GM12864 (cell line): ENCODE results near the gene DHDH.
"Not testable (repeated sequence)": the region's sequence is repeated elsewhere in the genome, so short reads cannot be mapped to it uniquely, and the experiment has no call there.

Source experiments
- DNase-seq: peaks from one replicate; pipeline ENCODE4 v3.0.0-alpha.2; 2011; ENCODE audit warnings: low read depth
- H3K4me3 ChIP-seq: 2 replicates; pipeline ENCODE4 v1.5.1; 2011; ENCODE audit warnings: mild to moderate bottlenecking, low read depth, low read length, control low read depth
- TF ChIP-seq, protein P1 (sequence below): IDR thresholded peaks from 2 replicates; pipeline ENCODE4 v1.5.1; 2011; ENCODE audit warnings: low read depth, mild to moderate bottlenecking, moderate library complexity, low read length, control low read depth, inconsistent platforms; ENCODE audit errors: missing control alignments

The DHDH gene

DNA sequence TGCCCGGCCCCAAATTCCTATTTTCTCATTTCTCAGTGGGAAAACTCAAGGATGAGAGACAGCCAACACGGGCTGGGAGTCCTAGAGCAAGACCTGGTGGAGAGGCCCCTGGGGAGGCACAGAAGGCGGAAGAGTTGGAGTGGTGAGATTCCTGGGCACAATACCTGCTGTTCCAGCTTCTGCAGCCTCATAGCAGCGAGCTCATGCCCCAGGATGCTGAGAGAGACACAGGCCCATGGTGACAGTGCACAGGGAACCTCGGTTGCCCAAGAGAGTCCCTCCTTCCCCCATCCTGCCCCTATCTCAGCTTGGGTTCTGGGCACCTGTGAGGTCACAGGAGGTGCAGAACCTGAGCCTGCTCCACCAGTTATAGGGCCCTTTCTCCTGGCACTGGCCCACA lies 36.3 kb upstream of the DHDH start:
- DNase-seq = no peak
- no peak overlapping the region for H3K4me3 ChIP-seq
- TF ChIP-seq, protein P1, sequence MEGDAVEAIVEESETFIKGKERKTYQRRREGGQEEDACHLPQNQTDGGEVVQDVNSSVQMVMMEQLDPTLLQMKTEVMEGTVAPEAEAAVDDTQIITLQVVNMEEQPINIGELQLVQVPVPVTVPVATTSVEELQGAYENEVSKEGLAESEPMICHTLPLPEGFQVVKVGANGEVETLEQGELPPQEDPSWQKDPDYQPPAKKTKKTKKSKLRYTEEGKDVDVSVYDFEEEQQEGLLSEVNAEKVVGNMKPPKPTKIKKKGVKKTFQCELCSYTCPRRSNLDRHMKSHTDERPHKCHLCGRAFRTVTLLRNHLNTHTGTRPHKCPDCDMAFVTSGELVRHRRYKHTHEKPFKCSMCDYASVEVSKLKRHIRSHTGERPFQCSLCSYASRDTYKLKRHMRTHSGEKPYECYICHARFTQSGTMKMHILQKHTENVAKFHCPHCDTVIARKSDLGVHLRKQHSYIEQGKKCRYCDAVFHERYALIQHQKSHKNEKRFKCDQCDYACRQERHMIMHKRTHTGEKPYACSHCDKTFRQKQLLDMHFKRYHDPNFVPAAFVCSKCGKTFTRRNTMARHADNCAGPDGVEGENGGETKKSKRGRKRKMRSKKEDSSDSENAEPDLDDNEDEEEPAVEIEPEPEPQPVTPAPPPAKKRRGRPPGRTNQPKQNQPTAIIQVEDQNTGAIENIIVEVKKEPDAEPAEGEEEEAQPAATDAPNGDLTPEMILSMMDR = no peak

DNA sequence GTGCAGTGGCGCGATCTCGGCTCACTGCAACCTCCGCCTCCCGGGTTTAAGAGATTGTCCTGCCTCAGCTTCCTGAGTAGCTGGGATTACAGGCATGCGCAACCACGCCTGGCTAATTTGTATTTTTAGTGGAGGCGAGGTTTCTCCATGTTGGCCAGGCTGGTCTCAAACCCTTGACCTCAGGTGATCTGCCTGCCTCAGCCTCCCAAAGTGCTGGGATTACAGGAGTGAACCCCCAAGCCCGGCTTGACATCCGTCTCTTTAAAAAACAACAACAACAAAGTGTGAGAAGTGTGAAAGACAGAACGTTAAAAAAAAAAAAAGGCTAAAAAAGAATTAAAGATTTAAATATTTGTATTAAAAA lies 34.1 kb upstream of the DHDH start:
- H3K4me3 ChIP-seq = peak overlapping the region; percentile 95; the same call in 1 of the 2 replicates
- not testable (repeated sequence) for DNase-seq

DNA sequence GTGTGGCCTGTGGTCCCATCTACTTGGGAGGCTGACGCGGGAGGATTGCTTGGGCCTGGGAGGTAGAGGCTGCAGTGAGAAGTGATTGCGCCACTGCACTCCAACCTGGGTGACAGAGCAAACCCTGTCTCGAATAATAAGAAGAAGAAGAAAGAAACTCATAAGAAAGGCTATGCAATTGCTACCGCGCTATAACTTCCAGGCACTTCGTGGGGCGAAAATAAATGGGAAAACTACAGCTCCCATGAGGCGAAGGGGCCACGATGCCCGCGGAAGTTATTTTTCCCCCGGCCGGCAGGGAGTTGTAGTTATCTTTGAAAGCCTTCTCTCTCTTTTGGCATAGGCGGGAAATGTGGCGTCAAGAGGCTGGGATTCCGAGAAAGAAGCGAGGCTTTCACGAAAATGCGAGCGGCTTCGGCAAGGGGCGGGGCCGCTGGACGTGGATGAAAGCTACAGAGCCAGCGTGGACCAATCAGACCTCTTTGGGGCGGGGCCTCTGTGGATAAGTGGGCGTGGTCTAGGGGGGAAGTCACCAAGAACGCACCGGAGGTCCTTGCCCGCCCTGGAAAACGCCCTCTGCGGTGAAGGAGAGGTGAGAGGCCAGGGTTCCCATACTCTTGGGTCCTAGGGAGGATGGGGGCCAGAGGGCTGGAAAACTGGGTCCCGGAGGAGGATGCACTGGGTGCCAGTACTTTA lies 33.6 kb upstream of the DHDH start, which contains the start of gene NUCB1:
Gene NUCB1 (plus strand): TSS at position 532 of the 696 bp plus-strand sequence. CDS start 485 bp downstream, outside the sequence.
- TF ChIP-seq, protein P1 = no peak
- H3K4me3 ChIP-seq = peak within 1 kb of the TSS; percentile 95
- peak; percentile 93 for DNase-seq

DNA sequence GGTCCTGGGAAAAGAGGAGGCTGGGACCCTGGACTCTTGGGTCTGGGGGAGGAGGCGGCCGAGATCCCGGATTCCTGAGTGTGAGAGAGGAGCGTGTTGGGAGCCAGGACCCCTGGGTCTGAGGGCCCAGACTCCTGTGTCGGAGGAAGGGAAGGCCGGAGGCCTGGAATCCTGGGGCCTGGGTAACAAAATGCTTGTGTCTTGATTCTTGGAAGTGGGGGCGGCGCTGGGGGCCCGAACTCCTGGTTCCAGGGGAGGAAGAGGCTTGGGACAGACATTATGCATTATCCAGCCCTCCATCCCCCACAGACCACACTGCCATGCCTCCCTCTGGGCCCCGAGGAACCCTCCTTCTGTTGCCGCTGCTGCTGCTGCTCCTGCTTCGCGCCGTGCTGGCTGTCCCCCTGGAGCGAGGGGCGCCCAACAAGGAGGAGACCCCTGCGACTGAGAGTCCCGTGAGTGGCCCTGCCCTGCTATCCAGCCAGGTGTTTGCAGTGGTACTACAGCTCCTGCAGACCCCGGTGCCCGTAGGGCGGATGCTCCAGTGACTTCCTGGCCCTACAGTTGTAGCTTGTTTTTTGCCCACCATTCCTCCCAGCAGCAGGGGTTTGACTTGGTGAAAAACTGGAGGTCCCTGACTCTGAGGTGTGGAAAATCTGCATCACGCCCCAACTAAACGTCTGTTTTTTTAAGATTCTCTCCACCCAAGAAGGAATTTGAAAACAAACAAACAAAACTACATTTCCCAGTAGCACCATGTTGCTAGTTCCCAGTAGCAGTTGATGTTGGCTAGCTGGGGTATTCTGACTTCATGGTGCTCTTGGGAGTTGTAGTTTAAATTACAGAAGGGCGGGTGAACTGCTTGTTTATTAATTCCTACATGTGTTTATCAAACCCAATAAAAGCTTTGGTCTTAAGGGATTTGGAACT lies 32.8 kb upstream of the DHDH start:
- TF ChIP-seq, protein P1 = no peak
- H3K4me3 ChIP-seq = peak overlapping the region; percentile 95
- DNase-seq = no peak

DNA sequence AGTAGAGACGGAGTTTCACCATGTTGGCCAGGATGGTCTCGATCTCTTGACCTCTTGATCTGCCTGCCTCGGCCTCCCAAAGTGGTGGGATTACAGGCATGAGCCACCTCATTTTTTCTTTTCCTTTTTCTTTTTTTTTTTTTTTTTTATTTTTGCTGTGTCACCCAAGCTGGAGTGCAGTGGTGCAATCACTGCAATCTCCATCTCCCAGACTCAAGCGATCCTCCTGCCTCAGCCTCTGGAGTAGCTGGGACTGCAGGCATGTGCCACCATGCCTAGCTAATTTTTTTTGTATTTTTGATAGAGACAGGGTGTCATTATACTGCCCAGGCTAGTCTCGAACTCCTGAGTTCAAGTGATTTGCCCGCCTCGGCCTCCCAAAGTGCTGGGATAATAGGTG lies 31.2 kb upstream of the DHDH start:
- not testable (repeated sequence) for H3K4me3 ChIP-seq, DNase-seq

DNA sequence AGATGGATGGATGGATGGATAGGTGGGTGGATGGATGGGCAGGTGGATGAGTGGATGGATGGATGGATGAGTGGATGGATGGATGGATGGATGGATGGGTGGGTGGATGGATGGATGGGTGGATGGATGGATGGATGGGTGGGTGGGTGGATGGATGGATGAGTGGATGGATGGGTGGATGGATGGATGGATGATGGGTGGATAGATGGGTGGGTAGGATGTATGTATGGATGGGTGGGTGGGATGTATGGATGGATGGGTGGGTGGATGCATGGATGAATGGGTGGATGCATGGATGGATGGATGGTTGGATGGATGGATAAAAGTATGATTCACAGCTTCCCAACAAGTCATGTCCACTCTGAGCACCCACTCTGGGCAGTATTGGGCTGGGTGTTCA lies 29.7 kb upstream of the DHDH start:
- H3K4me3 ChIP-seq, DNase-seq: not testable (repeated sequence)

DNA sequence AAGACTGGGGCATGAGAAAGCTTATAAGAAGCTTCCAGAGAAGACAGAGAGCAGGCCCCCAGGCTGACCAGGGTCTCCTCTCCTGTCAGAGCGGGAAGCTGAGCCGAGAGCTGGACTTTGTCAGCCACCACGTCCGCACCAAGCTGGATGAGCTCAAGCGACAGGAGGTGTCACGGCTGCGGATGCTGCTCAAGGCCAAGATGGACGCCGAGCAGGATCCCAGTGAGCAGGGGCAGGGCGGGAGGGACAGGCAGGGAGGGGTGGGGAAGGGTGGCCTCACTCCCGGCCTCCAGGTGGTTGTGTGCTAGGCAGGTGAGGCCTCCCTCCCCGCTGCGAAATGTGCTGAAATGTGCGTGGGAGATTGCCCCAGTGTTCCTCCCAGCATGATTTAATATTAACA lies 27.8 kb upstream of the DHDH start:
- TF ChIP-seq, protein P1 = no peak
- H3K4me3 ChIP-seq = no peak overlapping the region
- no peak for DNase-seq

DNA sequence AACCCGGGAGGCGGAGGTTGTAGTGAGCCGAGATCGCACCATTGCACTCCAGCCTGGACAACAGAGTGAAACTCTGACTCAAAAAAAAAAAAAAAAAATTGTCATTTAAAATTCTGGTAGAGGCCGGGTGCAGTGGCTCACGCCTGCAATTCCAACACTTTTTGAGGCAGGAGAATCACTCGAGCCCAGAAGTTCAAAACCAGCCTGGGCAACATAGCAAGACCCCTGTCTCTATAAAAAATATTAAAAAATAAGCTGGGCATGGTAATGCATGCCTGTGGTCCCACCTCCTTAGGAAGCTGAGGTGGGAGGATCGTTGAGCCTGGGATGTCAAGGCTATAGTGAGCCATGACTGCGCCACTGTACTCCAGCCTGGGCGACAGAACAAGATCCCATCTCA lies 27.2 kb upstream of the DHDH start:
- DNase-seq = no peak
- no peak overlapping the region for H3K4me3 ChIP-seq
- TF ChIP-seq, protein P1 = no peak
